Lower leg skin (tissue), 3 donors: ENCODE measurements around the gene FAM227B.

Source experiments
- POLR2A ChIP-seq, 2 donors: fragments of 450-650 bp; IDR thresholded peaks; one replicate each; pipeline ENCODE4 v1.6.1; 2016 to 2017; ENCODE audit warnings: antibody characterized with exemption in 2 of 2, mild to moderate bottlenecking in 1 of 2, moderate library complexity in 1 of 2
- TF ChIP-seq, protein P1 (sequence below), 3 donors: fragments of 450-650 bp; IDR thresholded peaks; one replicate each; pipeline ENCODE4 v1.5.1; 2016; ENCODE audit warnings: antibody characterized with exemption in 3 of 3, mild to moderate bottlenecking in 3 of 3, moderate library complexity in 2 of 3

- TF ChIP-seq, protein P1, sequence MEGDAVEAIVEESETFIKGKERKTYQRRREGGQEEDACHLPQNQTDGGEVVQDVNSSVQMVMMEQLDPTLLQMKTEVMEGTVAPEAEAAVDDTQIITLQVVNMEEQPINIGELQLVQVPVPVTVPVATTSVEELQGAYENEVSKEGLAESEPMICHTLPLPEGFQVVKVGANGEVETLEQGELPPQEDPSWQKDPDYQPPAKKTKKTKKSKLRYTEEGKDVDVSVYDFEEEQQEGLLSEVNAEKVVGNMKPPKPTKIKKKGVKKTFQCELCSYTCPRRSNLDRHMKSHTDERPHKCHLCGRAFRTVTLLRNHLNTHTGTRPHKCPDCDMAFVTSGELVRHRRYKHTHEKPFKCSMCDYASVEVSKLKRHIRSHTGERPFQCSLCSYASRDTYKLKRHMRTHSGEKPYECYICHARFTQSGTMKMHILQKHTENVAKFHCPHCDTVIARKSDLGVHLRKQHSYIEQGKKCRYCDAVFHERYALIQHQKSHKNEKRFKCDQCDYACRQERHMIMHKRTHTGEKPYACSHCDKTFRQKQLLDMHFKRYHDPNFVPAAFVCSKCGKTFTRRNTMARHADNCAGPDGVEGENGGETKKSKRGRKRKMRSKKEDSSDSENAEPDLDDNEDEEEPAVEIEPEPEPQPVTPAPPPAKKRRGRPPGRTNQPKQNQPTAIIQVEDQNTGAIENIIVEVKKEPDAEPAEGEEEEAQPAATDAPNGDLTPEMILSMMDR (IDR thresholded peaks at IDR 0.05), result no peak
- no peak for TF ChIP-seq POLR2A (IDR thresholded peaks at IDR 0.05)
These were observed 190.6 kb downstream of the FAM227B start for GRCh38 chr15:49430046-49430445.
